ENCODE data around the gene KCNH1.

- TF ChIP-seq EZH2 (IDR thresholded peaks at IDR 0.05; ENCODE audit: borderline replicate concordance, insufficient read depth, low read length, poor library complexity, severe bottlenecking): no peak
- no peak for TF ChIP-seq CTCF (IDR thresholded peaks at IDR 0.05; ENCODE audit: poor library complexity, severe bottlenecking)
These were observed 35.4 kb upstream of the KCNH1 start for GRCh38 chr1:211169353-211169752.

Data from neural cell (in vitro differentiated cells).